ENCODE data around the gene ISG20L2.

DNA sequence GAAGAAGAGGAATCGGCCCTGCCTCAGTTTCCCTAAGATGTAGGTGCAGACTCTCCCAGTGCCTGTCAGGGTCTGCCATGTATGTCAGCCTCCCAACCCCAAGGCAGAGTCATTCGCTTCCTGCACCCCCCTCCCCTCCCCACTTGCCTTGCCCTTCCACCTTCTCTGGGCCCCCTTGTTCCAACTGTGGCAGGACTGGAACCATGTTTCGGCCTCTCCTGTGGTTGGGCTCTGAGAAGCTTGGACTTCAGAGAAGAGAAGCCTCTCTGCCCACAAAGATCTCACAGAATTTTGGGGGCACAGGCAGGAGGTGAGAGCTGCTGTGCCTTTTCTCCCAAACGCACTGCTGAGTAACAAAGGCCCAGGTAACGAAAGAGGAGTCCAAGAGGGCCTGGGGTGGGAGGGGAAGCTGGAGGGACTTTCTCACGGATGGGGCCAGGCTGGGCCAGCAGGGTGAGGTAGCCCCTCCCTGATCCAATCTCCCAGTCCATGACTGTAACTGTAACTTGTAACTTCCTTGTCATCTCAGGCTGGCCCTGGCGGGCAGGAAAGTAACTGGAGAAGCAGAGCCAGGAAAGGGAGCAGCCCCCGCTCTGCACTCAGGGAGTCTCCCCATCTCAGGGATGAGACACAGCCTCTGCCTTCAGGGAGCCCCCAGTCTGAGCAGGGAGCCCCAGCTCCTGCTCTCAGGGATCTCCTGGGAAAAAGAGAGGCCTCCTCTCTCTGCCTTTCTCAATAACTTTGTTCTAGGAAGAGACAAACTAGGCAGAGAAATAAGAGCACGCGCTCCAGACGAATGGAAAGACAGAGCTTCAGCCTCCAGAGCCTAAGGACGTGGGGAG, 34.5 kb downstream of the ISG20L2 start:
- TF ChIP-seq RAD21 (IDR thresholded peaks at IDR 0.05; ENCODE audit: low read depth) (no peak), NFIC (IDR thresholded peaks at IDR 0.05) (no peak), MAX (IDR thresholded peaks at IDR 0.05) (no peak), CEBPB (IDR thresholded peaks at IDR 0.05) (no peak), TEAD4 (IDR thresholded peaks at IDR 0.05) (no peak), YY1 (IDR thresholded peaks at IDR 0.05; ENCODE audit: low read depth) (no peak), ZBTB7A (IDR thresholded peaks at IDR 0.05; ENCODE audit: low read depth) (no peak), USF1 (IDR thresholded peaks at IDR 0.05) (no peak), EP300 (IDR thresholded peaks at IDR 0.05; ENCODE audit: borderline replicate concordance) (no peak)
- TF ChIP-seq, protein P1, sequence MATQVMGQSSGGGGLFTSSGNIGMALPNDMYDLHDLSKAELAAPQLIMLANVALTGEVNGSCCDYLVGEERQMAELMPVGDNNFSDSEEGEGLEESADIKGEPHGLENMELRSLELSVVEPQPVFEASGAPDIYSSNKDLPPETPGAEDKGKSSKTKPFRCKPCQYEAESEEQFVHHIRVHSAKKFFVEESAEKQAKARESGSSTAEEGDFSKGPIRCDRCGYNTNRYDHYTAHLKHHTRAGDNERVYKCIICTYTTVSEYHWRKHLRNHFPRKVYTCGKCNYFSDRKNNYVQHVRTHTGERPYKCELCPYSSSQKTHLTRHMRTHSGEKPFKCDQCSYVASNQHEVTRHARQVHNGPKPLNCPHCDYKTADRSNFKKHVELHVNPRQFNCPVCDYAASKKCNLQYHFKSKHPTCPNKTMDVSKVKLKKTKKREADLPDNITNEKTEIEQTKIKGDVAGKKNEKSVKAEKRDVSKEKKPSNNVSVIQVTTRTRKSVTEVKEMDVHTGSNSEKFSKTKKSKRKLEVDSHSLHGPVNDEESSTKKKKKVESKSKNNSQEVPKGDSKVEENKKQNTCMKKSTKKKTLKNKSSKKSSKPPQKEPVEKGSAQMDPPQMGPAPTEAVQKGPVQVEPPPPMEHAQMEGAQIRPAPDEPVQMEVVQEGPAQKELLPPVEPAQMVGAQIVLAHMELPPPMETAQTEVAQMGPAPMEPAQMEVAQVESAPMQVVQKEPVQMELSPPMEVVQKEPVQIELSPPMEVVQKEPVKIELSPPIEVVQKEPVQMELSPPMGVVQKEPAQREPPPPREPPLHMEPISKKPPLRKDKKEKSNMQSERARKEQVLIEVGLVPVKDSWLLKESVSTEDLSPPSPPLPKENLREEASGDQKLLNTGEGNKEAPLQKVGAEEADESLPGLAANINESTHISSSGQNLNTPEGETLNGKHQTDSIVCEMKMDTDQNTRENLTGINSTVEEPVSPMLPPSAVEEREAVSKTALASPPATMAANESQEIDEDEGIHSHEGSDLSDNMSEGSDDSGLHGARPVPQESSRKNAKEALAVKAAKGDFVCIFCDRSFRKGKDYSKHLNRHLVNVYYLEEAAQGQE (IDR thresholded peaks at IDR 0.05; ENCODE audit: low read depth) = no peak

Measured in Ishikawa (cell line).